Fibroblast of lung (primary cell): ENCODE data around the gene RAB40A. TPM values are rescaled to one million over a fixed set of nuclear protein-coding genes. Genes with fewer than 3 reads are reported as not detected.

Experiments used
- DNase-seq, 2 donors: peaks; one replicate each; pipeline versions ENCODE4 v3.0.0 to v3.0.0-alpha.2; 2010; ENCODE audit warnings: low read depth in 2 of 2
- H2AFZ ChIP-seq: 2 replicates; pipeline ENCODE4 v1.5.1; 2012; ENCODE audit warnings: low read length, control low read depth, inconsistent platforms
- H3K27ac ChIP-seq: 2 replicates; pipeline ENCODE4 v1.5.1; 2011; ENCODE audit warnings: low read length, control low read depth; ENCODE audit not compliant: insufficient read depth
- H3K27me3 ChIP-seq: 2 replicates; pipeline ENCODE4 v1.5.1; 2011; ENCODE audit warnings: mild to moderate bottlenecking, low read length; ENCODE audit not compliant: control insufficient read depth, insufficient read depth
- H3K36me3 ChIP-seq: 2 replicates; pipeline ENCODE4 v1.5.1; 2011; ENCODE audit warnings: low read length; ENCODE audit not compliant: control insufficient read depth, insufficient read depth
- H3K4me1 ChIP-seq: 2 replicates; pipeline ENCODE4 v1.5.1; 2011; ENCODE audit warnings: low read length; ENCODE audit not compliant: control insufficient read depth, insufficient read depth; ENCODE audit errors: extremely low read depth
- H3K4me2 ChIP-seq: 2 replicates; pipeline ENCODE4 v1.5.1; 2011; ENCODE audit warnings: low read length, control low read depth; ENCODE audit not compliant: insufficient read depth; ENCODE audit errors: extremely low read depth
- H3K4me3 ChIP-seq, 4 experiments: fragments of 200-600 bp in 1 of 4; sonication (generic) in 1 of 4; replicated peaks in 1 of 4; 2 replicates each; pipeline ENCODE4 v1.5.1; 2011 to 2016; ENCODE audit warnings: low read length in 4 of 4, low read depth in 3 of 4, mild to moderate bottlenecking in 3 of 4, control low read depth in 2 of 4, inconsistent platforms in 1 of 4, mixed read lengths in 1 of 4; ENCODE audit not compliant: insufficient read depth in 1 of 4; ENCODE audit errors: control extremely low read depth in 1 of 4
- H3K79me2 ChIP-seq: 2 replicates; pipeline ENCODE4 v1.5.1; 2012; ENCODE audit warnings: mild to moderate bottlenecking, low read length, inconsistent platforms; ENCODE audit not compliant: control insufficient read depth, insufficient read depth
- H3K9ac ChIP-seq: 2 replicates; pipeline ENCODE4 v1.5.1; 2011; ENCODE audit warnings: mild to moderate bottlenecking, low read length, control low read depth; ENCODE audit not compliant: insufficient read depth
- H3K9me3 ChIP-seq: 2 replicates; pipeline ENCODE4 v1.5.1; 2012; ENCODE audit warnings: low read depth, low read length; ENCODE audit not compliant: control insufficient read depth, insufficient read depth
- H4K20me1 ChIP-seq: 2 replicates; pipeline ENCODE4 v1.5.1; 2011; ENCODE audit warnings: low read length; ENCODE audit not compliant: control insufficient read depth, insufficient read depth; ENCODE audit errors: extremely low read depth
- EZH2 ChIP-seq: IDR thresholded peaks from 2 replicates; pipeline ENCODE4 v1.5.1; 2012; ENCODE audit warnings: low read length, control low read depth, mild to moderate bottlenecking; ENCODE audit errors: missing control alignments
- polyA plus RNA-seq, 2 donors: library from polyadenylated mRNA; depleted of rRNA in 1 of 2; stranded (reverse) in 1 of 2; unstranded in 1 of 2; fragments of >200 nt; gene quantifications; 2 replicates each; pipeline ENCODE4 v1.2.1, GENCODE V29; 2011 to 2012; ENCODE audit warnings: missing spikeins in 1 of 2
- total RNA-seq: library from RNA; depleted of rRNA; stranded (reverse); fragments of >200 nt; gene quantifications from 2 replicates; pipeline ENCODE4 v1.2.1, GENCODE V29; 2014
- TF ChIP-seq, protein P1 (sequence below), 2 donors: IDR thresholded peaks in 1 of 2; conservative IDR thresholded peaks in 1 of 2; 1 replicate in 1 of 2; 2 replicates in 1 of 2; pipeline ENCODE4 v1.5.1; 2011 to 2012; ENCODE audit warnings: low read length in 2 of 2, control low read depth in 1 of 2, inconsistent platforms in 1 of 2, low read depth in 1 of 2, mild to moderate bottlenecking in 1 of 2

RAB40A gene
- total and polyA plus RNA-seq, 2 donors (not counting 1 experiment from before 2014, with no cell fraction given): 0.07 to 0.17 TPM

DNA sequence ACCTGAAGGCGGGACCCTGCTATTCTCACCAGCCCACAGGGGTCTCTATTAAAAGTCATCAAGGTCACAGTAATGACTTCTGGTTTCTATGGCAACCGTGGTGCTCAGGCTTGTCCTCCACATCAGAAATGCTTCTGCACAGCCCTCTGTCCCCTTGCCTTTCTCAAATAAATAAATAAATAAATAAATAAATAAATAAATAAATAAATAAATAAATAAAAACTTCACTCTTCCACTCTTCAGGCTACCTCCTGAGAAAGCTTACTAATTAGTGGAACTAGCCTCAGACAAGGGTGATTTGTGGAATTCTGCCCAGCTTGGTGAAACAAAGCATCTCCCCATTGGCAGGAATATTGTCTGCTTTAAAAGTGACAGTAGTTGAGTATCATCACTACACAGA, 5.5 kb upstream of the RAB40A start:
- Histone ChIP-seq H3K27ac (no peak overlapping the region), H4K20me1 (no peaks in the 10 kb centered on the region), H3K4me3 (no peak overlapping the region)

DNA sequence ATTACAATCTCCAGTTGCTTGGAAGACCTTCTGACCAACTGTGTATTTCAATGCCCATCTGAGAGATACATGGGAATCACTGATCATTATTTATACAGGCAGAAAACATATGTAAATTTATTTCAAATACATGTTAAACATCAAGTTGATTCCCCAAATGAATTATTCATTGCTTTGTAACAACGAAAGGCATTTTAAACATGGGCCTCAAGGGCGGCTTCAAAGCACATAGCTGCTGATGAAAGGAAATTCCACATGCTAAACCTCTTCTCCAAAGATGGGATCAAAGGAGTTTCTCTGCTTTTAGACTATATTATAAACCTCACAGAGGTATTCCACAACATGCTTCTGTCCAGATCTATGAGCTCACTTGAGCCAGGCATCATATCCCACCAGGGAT, 4.3 kb upstream of the RAB40A start:
- Histone ChIP-seq H3K79me2 (no peaks in the 10 kb centered on the region), H3K9me3 (no peaks in the 10 kb centered on the region), H3K4me3 (no peak overlapping the region), H3K27me3 (no peaks in the 10 kb centered on the region), H3K4me2 (no peak overlapping the region), H3K9ac (no peak overlapping the region), H3K27ac (no peak overlapping the region), H2AFZ (no peak overlapping the region), H3K36me3 (no peaks in the 10 kb centered on the region), H4K20me1 (no peaks in the 10 kb centered on the region), H3K4me1 (no peaks in the 10 kb centered on the region)
- TF ChIP-seq, protein P1, sequence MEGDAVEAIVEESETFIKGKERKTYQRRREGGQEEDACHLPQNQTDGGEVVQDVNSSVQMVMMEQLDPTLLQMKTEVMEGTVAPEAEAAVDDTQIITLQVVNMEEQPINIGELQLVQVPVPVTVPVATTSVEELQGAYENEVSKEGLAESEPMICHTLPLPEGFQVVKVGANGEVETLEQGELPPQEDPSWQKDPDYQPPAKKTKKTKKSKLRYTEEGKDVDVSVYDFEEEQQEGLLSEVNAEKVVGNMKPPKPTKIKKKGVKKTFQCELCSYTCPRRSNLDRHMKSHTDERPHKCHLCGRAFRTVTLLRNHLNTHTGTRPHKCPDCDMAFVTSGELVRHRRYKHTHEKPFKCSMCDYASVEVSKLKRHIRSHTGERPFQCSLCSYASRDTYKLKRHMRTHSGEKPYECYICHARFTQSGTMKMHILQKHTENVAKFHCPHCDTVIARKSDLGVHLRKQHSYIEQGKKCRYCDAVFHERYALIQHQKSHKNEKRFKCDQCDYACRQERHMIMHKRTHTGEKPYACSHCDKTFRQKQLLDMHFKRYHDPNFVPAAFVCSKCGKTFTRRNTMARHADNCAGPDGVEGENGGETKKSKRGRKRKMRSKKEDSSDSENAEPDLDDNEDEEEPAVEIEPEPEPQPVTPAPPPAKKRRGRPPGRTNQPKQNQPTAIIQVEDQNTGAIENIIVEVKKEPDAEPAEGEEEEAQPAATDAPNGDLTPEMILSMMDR (conservative IDR thresholded peaks at IDR 0.05 in 1 of 2, IDR thresholded peaks at IDR 0.05 in 1 of 2; ENCODE audit: low read depth in 1 of 2, low read length in 2 of 2): no peak
- no peak for TF ChIP-seq EZH2
- no peak for DNase-seq

More for the DNA sequence above, 5.5 kb upstream of the RAB40A start:
- Histone ChIP-seq H3K4me1 (no peaks in the 10 kb centered on the region), H3K4me2 (no peak overlapping the region), H2AFZ (no peak overlapping the region), H3K79me2 (no peaks in the 10 kb centered on the region), H3K9ac (no peak overlapping the region), H3K36me3 (no peaks in the 10 kb centered on the region), H3K27me3 (no peaks in the 10 kb centered on the region), H3K9me3 (no peaks in the 10 kb centered on the region)
- no peak for DNase-seq
- TF ChIP-seq EZH2: no peak
- TF ChIP-seq, protein P1 (conservative IDR thresholded peaks at IDR 0.05 in 1 of 2, IDR thresholded peaks at IDR 0.05 in 1 of 2; ENCODE audit: low read depth in 1 of 2, low read length in 2 of 2): no peak

DNA sequence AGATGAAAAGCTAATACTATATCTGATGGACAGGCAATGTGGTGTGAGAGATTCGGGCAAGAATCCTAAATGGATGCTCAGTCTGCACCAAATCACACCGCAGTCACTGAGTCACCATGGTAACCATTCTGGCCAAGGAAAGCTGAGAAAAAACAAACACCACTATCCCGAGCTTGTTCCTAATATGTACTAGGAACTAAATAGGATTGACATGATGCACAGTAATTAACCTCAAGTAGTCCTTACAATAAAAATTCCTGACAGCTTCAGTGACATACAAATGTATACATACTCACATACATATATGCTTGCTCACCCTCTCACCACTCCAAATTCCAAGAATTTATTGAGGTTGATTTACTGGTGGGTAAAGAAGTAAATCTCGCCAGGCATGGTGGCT, 1.1 kb upstream of the RAB40A start:
- H3K27ac ChIP-seq: no peak overlapping the region
- H3K9me3 ChIP-seq: no peaks in the 10 kb centered on the region
- H3K4me2 ChIP-seq: no peak overlapping the region
- H3K79me2 ChIP-seq: no peaks in the 10 kb centered on the region
- H3K4me1 ChIP-seq: no peaks in the 10 kb centered on the region
- TF ChIP-seq, protein P1 (conservative IDR thresholded peaks at IDR 0.05 in 1 of 2, IDR thresholded peaks at IDR 0.05 in 1 of 2; ENCODE audit: low read depth in 1 of 2, low read length in 2 of 2): no peak
- no peak for TF ChIP-seq EZH2
- H3K9ac ChIP-seq: no peak overlapping the region
- peak; percentile 60 to 74 for DNase-seq
- H3K4me3 ChIP-seq: no peak overlapping the region
- H3K36me3 ChIP-seq: no peaks in the 10 kb centered on the region
- no peak overlapping the region for H2AFZ ChIP-seq
- no peaks in the 10 kb centered on the region for H4K20me1 ChIP-seq
- no peaks in the 10 kb centered on the region for H3K27me3 ChIP-seq
